Choroid plexus epithelial cell (primary cell): Measurements from ENCODE around the gene MKX.

Experiments
- DNase-seq: peaks from one replicate; pipeline ENCODE4 v3.0.0-alpha.2; 2010; ENCODE audit warnings: low read depth
- H3K4me3 ChIP-seq: 2 replicates; pipeline ENCODE4 v1.5.1; 2011; ENCODE audit warnings: low read depth, mild to moderate bottlenecking, control low read depth, low read length, moderate library complexity
- CTCF ChIP-seq: conservative IDR thresholded peaks from 2 replicates; pipeline ENCODE4 v1.5.1; 2011; ENCODE audit warnings: low read depth, mild to moderate bottlenecking, control low read depth, inconsistent platforms, low read length, moderate library complexity

The MKX gene

GRCh38 chr10:27746397-27747095 lies 927 bp upstream of the MKX start:
- DNase-seq = no peak
- TF ChIP-seq CTCF = no peak
- H3K4me3 ChIP-seq = no peak overlapping the region

- DNase-seq = no peak
- no peak for TF ChIP-seq CTCF
- no peak overlapping the region for H3K4me3 ChIP-seq
These were observed 552 bp downstream of the MKX start for GRCh38 chr10:27744802-27745731.

GRCh38 chr10:27743877-27744801 lies 1.5 kb downstream of the MKX start:
- DNase-seq = no peak
- TF ChIP-seq CTCF = no peak
- H3K4me3 ChIP-seq = peak overlapping the region; percentile 56

- H3K4me3 ChIP-seq = peak overlapping the region; percentile 56
- no peak for TF ChIP-seq CTCF
- DNase-seq = no peak
These were observed 2.4 kb downstream of the MKX start for GRCh38 chr10:27743012-27743876.

GRCh38 chr10:27742195-27743011 lies 3.2 kb downstream of the MKX start:
- H3K4me3 ChIP-seq = peak overlapping the region; percentile 56
- DNase-seq = peak; percentile 83
- peak; percentile 58 for TF ChIP-seq CTCF
